Esophagus squamous epithelium (tissue), 5 donors: ENCODE measurements around the gene PRELID3B. TPM values are rescaled to one million over a fixed set of nuclear protein-coding genes. Genes with fewer than 3 reads are reported as not detected.

Experiments used
- DNase-seq: peaks from one replicate; lab custom pipeline; 2025; lab: John Stamatoyannopoulos, UW
- H3K27ac ChIP-seq, 4 donors: fragments of 200-600 bp; sonication (generic); one replicate each; pipeline ENCODE4 v1.5.1; 2016 to 2019; ENCODE audit warnings: mild to moderate bottlenecking in 1 of 4
- H3K27me3 ChIP-seq, 4 donors: fragments of 200-600 bp; sonication (generic); 1 replicate in 3 of 4; 2 replicates in 1 of 4; pipeline versions ENCODE4 v1.5.1 to v1.6.0; 2017 to 2021; ENCODE audit warnings: antibody characterized with exemption in 1 of 4
- H3K36me3 ChIP-seq, 3 donors: fragments of 200-600 bp; sonication (generic); one replicate each; pipeline ENCODE4 v1.5.1; 2016 to 2019
- H3K4me1 ChIP-seq, 3 donors: fragments of 200-600 bp; sonication (generic); one replicate each; pipeline ENCODE4 v1.5.1; 2017 to 2019
- H3K4me3 ChIP-seq, 4 donors: fragments of 200-600 bp; sonication (generic); 1 replicate in 3 of 4; 2 replicates in 1 of 4; pipeline ENCODE4 v1.5.1; 2016 to 2019; ENCODE audit warnings: mild to moderate bottlenecking in 2 of 4, moderate library complexity in 1 of 4
- H3K9me3 ChIP-seq, 3 donors: fragments of 200-600 bp; sonication (generic); one replicate each; pipeline ENCODE4 v1.5.1; 2016 to 2019
- POLR2A ChIP-seq, 4 donors: fragments of 450-650 bp; IDR thresholded peaks; one replicate each; pipeline ENCODE4 v1.6.1; 2017; ENCODE audit warnings: antibody characterized with exemption in 4 of 4, mild to moderate bottlenecking in 4 of 4, moderate library complexity in 3 of 4
- WGBS, 2 donors: methylation state at CpG; one replicate each; pipeline ENCODE4 v1.1.5; 2018; 5-methylcytosine and 5-hydroxymethylcytosine counted together
- intact Hi-C: fragments of 100-400 bp; cut with DNase I; formaldehyde crosslinking; loops from one replicate; pipeline ENCODE4 v1.15.0; 2022
- total RNA-seq, 4 donors: library from RNA; depleted of rRNA; stranded (reverse); fragments of >200 nt; gene quantifications; one replicate each; pipeline ENCODE4 v1.1.0, GENCODE V29; 2016
- TF ChIP-seq, protein P1 (sequence below), 6 experiments: fragments of 450-650 bp in 4 of 6; fragments of 200-600 bp in 2 of 6; sonication (generic) in 2 of 6; IDR thresholded peaks; one replicate each; pipeline ENCODE4 v1.5.1; 2016 to 2019; ENCODE audit warnings: antibody characterized with exemption in 6 of 6, mild to moderate bottlenecking in 4 of 6, moderate library complexity in 4 of 6
- donor health status: DM: yes; HTN: yes; CAD: no.

Gene PRELID3B
- total RNA-seq, 4 donors from 2014 or later: 44.7 to 73.1 (median 68.5) TPM

DNA sequence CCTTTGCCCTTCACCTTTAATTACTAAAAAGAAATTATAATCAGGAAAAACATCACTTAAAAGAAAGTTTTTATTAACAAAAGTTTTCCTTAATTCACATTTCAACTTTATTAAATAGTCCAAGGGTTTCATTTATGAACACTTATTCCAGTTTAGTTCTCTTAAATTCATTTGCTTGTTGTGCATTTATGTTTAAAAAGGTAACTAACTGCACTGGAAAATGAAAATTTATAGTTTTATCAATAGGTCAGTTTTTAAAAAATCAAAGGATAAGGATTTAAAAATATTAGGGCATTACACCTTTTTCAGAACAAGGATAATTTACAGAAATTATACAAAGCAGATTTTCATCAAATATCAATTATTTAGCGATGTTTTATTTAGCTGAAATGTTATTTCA, 9.5 kb downstream of the PRELID3B start:
- Histone ChIP-seq H3K9me3 (no peaks in the 10 kb centered on the region), H3K36me3 (peaks cover 10 to 69% (median 28%) of the 10 kb centered on the region in 3 donors), H3K27ac (peak overlapping the region in 3 of 4 donors; percentile 84 to 92 (median 90)), H3K4me1 (peaks cover 20 to 46% (median 27%) of the 10 kb centered on the region in 3 donors), H3K4me3 (peak overlapping the region; percentile 49 to 83 (median 73)), H3K27me3 (no peaks in the 10 kb centered on the region)
- TF ChIP-seq, protein P1, sequence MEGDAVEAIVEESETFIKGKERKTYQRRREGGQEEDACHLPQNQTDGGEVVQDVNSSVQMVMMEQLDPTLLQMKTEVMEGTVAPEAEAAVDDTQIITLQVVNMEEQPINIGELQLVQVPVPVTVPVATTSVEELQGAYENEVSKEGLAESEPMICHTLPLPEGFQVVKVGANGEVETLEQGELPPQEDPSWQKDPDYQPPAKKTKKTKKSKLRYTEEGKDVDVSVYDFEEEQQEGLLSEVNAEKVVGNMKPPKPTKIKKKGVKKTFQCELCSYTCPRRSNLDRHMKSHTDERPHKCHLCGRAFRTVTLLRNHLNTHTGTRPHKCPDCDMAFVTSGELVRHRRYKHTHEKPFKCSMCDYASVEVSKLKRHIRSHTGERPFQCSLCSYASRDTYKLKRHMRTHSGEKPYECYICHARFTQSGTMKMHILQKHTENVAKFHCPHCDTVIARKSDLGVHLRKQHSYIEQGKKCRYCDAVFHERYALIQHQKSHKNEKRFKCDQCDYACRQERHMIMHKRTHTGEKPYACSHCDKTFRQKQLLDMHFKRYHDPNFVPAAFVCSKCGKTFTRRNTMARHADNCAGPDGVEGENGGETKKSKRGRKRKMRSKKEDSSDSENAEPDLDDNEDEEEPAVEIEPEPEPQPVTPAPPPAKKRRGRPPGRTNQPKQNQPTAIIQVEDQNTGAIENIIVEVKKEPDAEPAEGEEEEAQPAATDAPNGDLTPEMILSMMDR (IDR thresholded peaks at IDR 0.05): no peak
- no peak for TF ChIP-seq POLR2A (IDR thresholded peaks at IDR 0.05)
- intact Hi-C loops: loop anchor here (10.0 kb wide), 1 partner anchor 138 kb away; no protein-coding TSS in a partner anchor
- no peak for DNase-seq
- WGBS, 2 donors: 93 to 96% methylated on average over 1 of the region's 1 CpG

DNA sequence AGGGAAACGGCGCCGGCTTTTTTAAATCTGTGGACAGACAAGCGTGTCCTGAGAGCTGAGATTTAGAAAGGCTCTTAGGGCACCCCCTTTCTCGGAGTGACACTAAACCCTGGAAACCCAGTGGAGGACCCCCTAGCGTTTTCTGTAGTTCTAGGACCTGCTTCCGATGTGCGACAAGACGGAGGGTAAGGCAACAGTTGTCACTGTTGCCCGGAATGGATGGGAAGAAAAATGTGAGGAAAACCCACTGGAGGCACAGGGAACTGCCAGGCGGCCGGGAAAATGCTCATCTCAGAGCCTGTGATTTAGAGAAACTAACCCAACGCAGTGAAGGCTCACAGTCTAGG, 9.9 kb downstream of the PRELID3B start:
- H3K36me3 ChIP-seq: peaks cover 10 to 69% (median 24%) of the 10 kb centered on the region in 3 donors
- TF ChIP-seq, protein P1 (IDR thresholded peaks at IDR 0.05): peak in 5 of 6 experiments; percentile 0 to 51 (median 28)
- TF ChIP-seq POLR2A (IDR thresholded peaks at IDR 0.05): no peak
- no peaks in the 10 kb centered on the region for H3K9me3 ChIP-seq
- H3K4me1 ChIP-seq: peaks cover 20 to 50% (median 27%) of the 10 kb centered on the region in 3 donors
- H3K27ac ChIP-seq: peak overlapping the region; percentile 84 to 92 (median 90)
- 1 to 2% methylated on average over 9 of the region's 13 CpGs for WGBS, 2 donors
- intact Hi-C loops: loop anchor here (10.0 kb wide), 1 partner anchor 138 kb away; no protein-coding TSS in a partner anchor
- peak overlapping the region; percentile 49 to 83 (median 73) for H3K4me3 ChIP-seq
- H3K27me3 ChIP-seq: no peaks in the 10 kb centered on the region
- no peak for DNase-seq

DNA sequence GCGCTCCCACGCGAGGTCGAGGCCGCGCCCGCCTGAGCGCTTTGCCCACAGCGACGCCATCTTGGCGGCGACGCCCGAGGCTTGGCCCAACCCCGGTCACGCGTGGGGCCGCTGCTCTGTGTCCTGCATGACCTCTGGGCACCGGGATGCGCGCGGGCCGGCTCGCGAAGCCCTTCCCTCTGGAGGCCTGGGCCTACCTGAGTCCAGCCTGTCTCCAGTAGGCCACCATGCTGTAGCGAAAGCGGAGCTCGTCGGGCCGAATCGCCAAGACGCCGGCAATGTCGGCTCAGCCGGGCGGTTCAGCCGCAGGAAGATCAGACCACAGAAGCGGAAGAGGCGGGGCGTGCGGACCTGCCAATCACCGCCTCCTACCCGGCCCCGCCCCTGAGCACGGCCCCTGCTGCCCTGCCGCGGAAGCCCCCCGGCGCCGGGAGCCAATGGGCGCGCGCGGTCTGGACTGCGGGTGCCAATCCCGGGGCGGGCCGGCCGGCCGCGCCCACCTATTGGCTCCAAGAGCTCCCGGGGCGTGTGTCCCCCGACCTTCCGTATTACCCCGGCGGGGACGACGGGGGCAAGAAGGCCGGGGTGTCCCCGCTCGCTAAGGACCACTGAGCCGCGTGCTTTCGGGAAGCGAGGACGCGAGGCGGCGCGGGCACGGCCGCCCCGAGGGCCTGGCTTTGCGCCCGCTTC, 10.4 kb downstream of the PRELID3B start, which contains the start of gene ATP5F1E:
Gene ATP5F1E, minus strand, starts transcription at position 313 of the 690 bp plus-strand sequence. Its CDS starts 84 bp downstream, at position 229.
- H3K36me3 ChIP-seq: peaks cover 10 to 69% (median 19%) of the 10 kb centered on the region in 3 donors
- peak in 3 of 4 donors; percentile 83 to 94 (median 93) for TF ChIP-seq POLR2A (IDR thresholded peaks at IDR 0.05)
- TF ChIP-seq, protein P1 (IDR thresholded peaks at IDR 0.05): peak in 1 of 6 experiments; percentile 11

DNA sequence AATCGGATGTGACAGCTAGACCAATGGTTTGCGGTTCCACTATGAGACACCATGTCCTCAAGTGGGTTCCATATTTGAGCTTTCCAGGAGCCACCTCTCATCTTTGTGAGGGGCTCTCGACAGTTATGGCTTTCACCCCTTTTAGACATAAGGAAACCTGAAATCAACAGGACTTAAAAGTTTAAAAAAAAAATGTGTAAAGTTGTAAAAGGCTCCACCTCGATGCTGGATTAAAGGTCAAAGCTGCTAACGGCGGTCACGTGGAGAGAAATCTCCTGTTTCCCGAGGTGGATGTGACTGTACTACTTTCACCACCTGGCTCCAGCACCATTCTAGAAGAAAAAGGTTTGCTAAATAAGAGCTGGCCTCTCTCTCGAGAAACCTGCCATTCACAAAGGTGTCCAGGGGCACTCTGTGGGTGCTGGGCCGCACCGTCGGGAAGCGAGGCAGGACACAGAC, 11.0 kb downstream of the PRELID3B start:
- TF ChIP-seq, protein P1 (IDR thresholded peaks at IDR 0.05): no peak
- no peak for TF ChIP-seq POLR2A (IDR thresholded peaks at IDR 0.05)
- H3K27me3 ChIP-seq: no peaks in the 10 kb centered on the region
- H3K27ac ChIP-seq: peak overlapping the region; percentile 84 to 92 (median 90)
- 17% methylated on average over 9 to 11 of the region's 13 CpGs for WGBS, 2 donors
- peaks cover 10 to 69% (median 16%) of the 10 kb centered on the region in 3 donors for H3K36me3 ChIP-seq
- H3K4me3 ChIP-seq: peak overlapping the region; percentile 49 to 83 (median 73)
- no peak for DNase-seq
- H3K4me1 ChIP-seq: peaks cover 20 to 59% (median 30%) of the 10 kb centered on the region in 3 donors
- intact Hi-C loops: loop anchor here (10.0 kb wide), 1 partner anchor 137 kb away; no protein-coding TSS in a partner anchor
- H3K9me3 ChIP-seq: no peaks in the 10 kb centered on the region

More for the DNA sequence above, 10.4 kb downstream of the PRELID3B start, which contains the start of gene ATP5F1E:
- H3K4me3 ChIP-seq: peak within 1 kb of the TSS; percentile 49 to 83 (median 73)
- DNase-seq: peak; percentile 77
- WGBS, 2 donors: 0% methylated on average over 18 of the region's 86 CpGs; no CpG with 5 or more reads in 1 of the 2 donors
- H3K9me3 ChIP-seq: no peaks in the 10 kb centered on the region
- intact Hi-C loops: loop anchor here (10.0 kb wide), 1 partner anchor 137 kb away; no protein-coding TSS in a partner anchor
- peaks cover 20 to 55% (median 30%) of the 10 kb centered on the region in 3 donors for H3K4me1 ChIP-seq
- peak within 1 kb of the TSS; percentile 84 to 92 (median 90) for H3K27ac ChIP-seq
- no peaks in the 10 kb centered on the region for H3K27me3 ChIP-seq
